ENCODE measurements around the gene TRAP1. TPM values are rescaled to one million over a fixed set of nuclear protein-coding genes. Genes with fewer than 3 reads are reported as not detected.

TRAP1 gene
- total and polyA plus RNA-seq, 4 donors: 78.3 to 148 (median 112) TPM

GRCh38 chr16:3650631-3651265 lies 66.6 kb downstream of the TRAP1 start:
- TF ChIP-seq HNF4A (conservative IDR thresholded peaks at IDR 0.05) (no peak), EGR1 (IDR thresholded peaks at IDR 0.05; ENCODE audit: low read depth in 2 of 2) (no peak), SP1 (IDR thresholded peaks at IDR 0.05) (no peak), REST (IDR thresholded peaks at IDR 0.05) (no peak)
- WGBS: 93% methylated on average over 13 of the region's 13 CpGs
- no peak for DNase-seq (ENCODE audit: low spot score)
- no peaks in the 10 kb centered on the region for H3K9me3 ChIP-seq (ENCODE audit: control insufficient read depth in 4 of 4, low read length in 3 of 4)
- H3K36me3 ChIP-seq (ENCODE audit: control insufficient read depth in 4 of 4, insufficient read depth in 3 of 4, low read depth in 1 of 4, low read length in 3 of 4): peaks cover 0 to 8% (median 0%) of the 10 kb centered on the region in 4 donors
- no peak overlapping the region for H3K27ac ChIP-seq (ENCODE audit: low read depth in 1 of 2, low read length in 2 of 2)
- H3K9ac ChIP-seq (ENCODE audit: low read depth in 1 of 2, low read length in 2 of 2): no peak overlapping the region
- no peaks in the 10 kb centered on the region for H3K27me3 ChIP-seq (ENCODE audit: control insufficient read depth in 4 of 4, insufficient read depth in 4 of 4, low read length in 3 of 4)
- peaks cover 0 to 5% (median 1%) of the 10 kb centered on the region in 4 donors for H3K4me1 ChIP-seq (ENCODE audit: control insufficient read depth in 4 of 4, insufficient read depth in 4 of 4, low read length in 3 of 4)
- H3K4me3 ChIP-seq (ENCODE audit: low read depth in 1 of 3, low read length in 3 of 3): no peak overlapping the region

- Histone ChIP-seq H3K4me1 (ENCODE audit: control insufficient read depth in 4 of 4, insufficient read depth in 4 of 4, low read length in 3 of 4) (peaks cover 0 to 8% (median 1%) of the 10 kb centered on the region in 4 donors), H3K4me3 (ENCODE audit: low read depth in 1 of 3, low read length in 3 of 3) (no peak overlapping the region), H3K9ac (ENCODE audit: low read depth in 1 of 2, low read length in 2 of 2) (no peak overlapping the region), H3K36me3 (ENCODE audit: control insufficient read depth in 4 of 4, insufficient read depth in 3 of 4, low read depth in 1 of 4, low read length in 3 of 4) (peaks cover 0 to 8% (median 0%) of the 10 kb centered on the region in 4 donors), H3K27ac (ENCODE audit: low read depth in 1 of 2, low read length in 2 of 2) (no peak overlapping the region), H3K9me3 (ENCODE audit: control insufficient read depth in 4 of 4, low read length in 3 of 4) (no peaks in the 10 kb centered on the region), H3K27me3 (ENCODE audit: control insufficient read depth in 4 of 4, insufficient read depth in 4 of 4, low read length in 3 of 4) (no peaks in the 10 kb centered on the region)
- DNase-seq (ENCODE audit: low spot score): no peak
- TF ChIP-seq HNF4G (IDR thresholded peaks at IDR 0.05) (no peak), FOXA1 (IDR thresholded peaks at IDR 0.05) (peak; percentile 46), HNF4A (conservative IDR thresholded peaks at IDR 0.05) (peak in 1 of 2 donors; percentile 41), CTCF (IDR thresholded peaks at IDR 0.05; ENCODE audit: low read depth, low read length, missing input control) (no peak), RXRA (IDR thresholded peaks at IDR 0.05) (peak in 1 of 2 donors; percentile 27), FOXA2 (IDR thresholded peaks at IDR 0.05) (peak; percentile 75), TAF1 (conservative IDR thresholded peaks at IDR 0.05) (no peak), ATF3 (IDR thresholded peaks at IDR 0.05) (peak; percentile 40), YY1 (IDR thresholded peaks at IDR 0.05) (peak; percentile 20), EGR1 (IDR thresholded peaks at IDR 0.05; ENCODE audit: low read depth in 2 of 2) (no peak), JUND (IDR thresholded peaks at IDR 0.05) (peak; percentile 67 to 79)
- whole genome bisulfite sequencing: 68% methylated on average over 15 of the region's 15 CpGs
Observed at GRCh38 chr16:3646348-3646920, 70.9 kb downstream of the TRAP1 start.

Data from liver (tissue), 9 donors.